ENCODE results near the gene KDELR1. TPM values are rescaled to one million over a fixed set of nuclear protein-coding genes. Genes with fewer than 3 reads are reported as not detected.

The KDELR1 gene
- 44.0 and 48.9 TPM in 2 replicates for total RNA-seq

GRCh38 chr19:48391100-48392005 is at the start of gene KDELR1:
TSS of gene KDELR1 (minus strand) at chr19:48391551. CDS start at chr19:48391358, 193 bp downstream.

GRCh38 chr19:48393559-48394330 is 2.4 kb upstream of the KDELR1 start, which contains the start of gene GRIN2D:
TSS of gene GRIN2D (plus strand) at chr19:48393668. CDS start at chr19:48398393, 4,725 bp downstream.

GRCh38 chr19:48363810-48364597 is 27.3 kb downstream of the KDELR1 start, which contains the start of the genes SYNGR4 and TMEM143:
TSS of gene SYNGR4 (plus strand) at chr19:48364367. CDS start at chr19:48365843, 1,476 bp downstream.
TSS of gene TMEM143 (minus strand) at chr19:48363940. CDS start at chr19:48363920, 20 bp downstream.

Other genes with a start within 250 kb of the KDELR1 start
- 11.8 and 14.5 TPM in 2 replicates for gene LIG1, start 221.2 kb downstream of the KDELR1 start, total RNA-seq
- 2.2 and 2.5 TPM in 2 replicates for gene ZSWIM9, start 220.9 kb downstream of the KDELR1 start, total RNA-seq
- gene CARD8, start 135.6 kb downstream of the KDELR1 start, total RNA-seq, result 12.5 and 14.2 TPM in 2 replicates
- gene ZNF114, start 121.5 kb downstream of the KDELR1 start, total RNA-seq, result 0.26 TPM in 1 of 2 replicates, not detected in the other
- gene EMP3, start 66.0 kb downstream of the KDELR1 start, total RNA-seq, result 509 and 704 TPM in 2 replicates
- gene TMEM143, start 27.6 kb downstream of the KDELR1 start, total RNA-seq, result 4.3 and 4.6 TPM in 2 replicates
- gene SYNGR4, start 27.2 kb downstream of the KDELR1 start, total RNA-seq, result not detected in 2 replicates
- gene GRIN2D, start 2.1 kb upstream of the KDELR1 start, total RNA-seq, result 0.17 and 0.63 TPM in 2 replicates
- gene GRWD1, start 54.4 kb upstream of the KDELR1 start, total RNA-seq, result 8.7 and 17.1 TPM in 2 replicates
- 0.16 and 0.26 TPM in 2 replicates for gene KCNJ14, start 64.0 kb upstream of the KDELR1 start, total RNA-seq
- gene CYTH2, start 77.8 kb upstream of the KDELR1 start, total RNA-seq, result 31.7 and 37.0 TPM in 2 replicates
- under 0.01 and 0.09 TPM in 2 replicates for gene LMTK3, start 120.3 kb upstream of the KDELR1 start, total RNA-seq
- gene SULT2B1, start 160.6 kb upstream of the KDELR1 start, total RNA-seq, result 0.16 and 0.17 TPM in 2 replicates
- not detected in 2 replicates for gene SPACA4, start 215.2 kb upstream of the KDELR1 start, total RNA-seq
- gene FAM83E, start 223.5 kb upstream of the KDELR1 start, total RNA-seq, result 0.34 and 0.63 TPM in 2 replicates
- 2,147 and 2,501 TPM in 2 replicates for gene RPL18, start 227.6 kb upstream of the KDELR1 start, total RNA-seq
- 4.4 and 7.1 TPM in 2 replicates for gene SPHK2, start 228.0 kb upstream of the KDELR1 start, total RNA-seq
- gene DBP, start 245.8 kb upstream of the KDELR1 start, total RNA-seq, result 10.2 and 19.2 TPM in 2 replicates